ENCODE measurements around the gene MUC3A.
"Not testable (repeated sequence)": the region's sequence is repeated elsewhere in the genome, so short reads cannot be mapped to it uniquely, and the experiment has no call there.

Gene MUC3A

DNA sequence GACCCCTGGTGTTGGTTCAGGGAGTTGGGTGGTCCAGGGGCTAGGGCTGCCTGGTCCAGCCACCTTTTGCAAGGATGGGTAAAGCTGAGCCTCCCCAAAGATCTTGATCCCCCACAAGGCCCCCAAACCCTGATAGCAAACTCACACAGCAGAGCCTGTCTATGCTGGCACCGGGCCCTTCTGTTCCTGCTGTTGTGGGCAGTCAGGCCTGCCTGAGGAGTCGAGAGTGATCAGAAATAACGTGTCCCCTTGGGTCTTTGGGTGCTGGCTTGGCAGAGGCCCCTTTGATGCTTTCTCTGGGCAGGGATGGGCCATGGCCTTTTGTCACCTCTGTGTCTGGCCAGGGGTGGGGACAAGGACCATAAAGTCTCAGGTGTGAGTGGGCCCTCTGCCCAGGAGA, 19.3 kb downstream of the MUC3A start:
- no peak for DNase-seq (ENCODE audit: extremely low read depth in 1 of 2, low read depth in 1 of 2)

DNA sequence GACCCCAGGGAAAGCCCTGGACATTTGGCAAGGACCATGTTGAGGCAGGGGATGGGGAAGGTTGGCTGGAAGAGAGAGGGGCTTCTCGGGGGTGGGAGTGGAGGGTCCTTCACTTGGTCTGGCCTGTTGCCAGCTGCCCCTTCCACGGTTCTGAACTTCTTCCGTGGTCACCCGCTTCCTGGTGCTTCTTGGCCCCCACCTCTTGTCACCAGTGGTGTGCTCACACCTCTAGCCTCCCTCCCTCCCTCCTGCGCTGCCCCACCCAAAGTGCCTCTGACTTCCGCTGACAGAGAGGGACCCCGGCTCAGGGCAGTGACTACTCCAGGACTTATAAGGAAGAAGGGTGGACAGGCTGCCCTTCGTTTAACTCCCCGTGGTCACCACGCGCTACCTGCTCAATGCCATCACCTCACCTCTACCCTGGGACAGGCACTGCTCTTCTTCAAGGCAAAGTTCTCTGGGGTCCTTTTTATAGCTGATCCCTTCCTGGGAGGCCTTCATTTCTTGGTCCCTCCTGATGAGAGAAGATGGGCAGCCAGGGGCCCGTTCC, 19.8 kb downstream of the MUC3A start, which contains the start of gene MUC12:
Gene MUC12, plus strand, starts transcription at position 500 of the 550 bp plus-strand sequence. CDS start 58 bp downstream, outside the sequence.
- no peak for DNase-seq (ENCODE audit: extremely low read depth in 1 of 2, low read depth in 1 of 2)

DNA sequence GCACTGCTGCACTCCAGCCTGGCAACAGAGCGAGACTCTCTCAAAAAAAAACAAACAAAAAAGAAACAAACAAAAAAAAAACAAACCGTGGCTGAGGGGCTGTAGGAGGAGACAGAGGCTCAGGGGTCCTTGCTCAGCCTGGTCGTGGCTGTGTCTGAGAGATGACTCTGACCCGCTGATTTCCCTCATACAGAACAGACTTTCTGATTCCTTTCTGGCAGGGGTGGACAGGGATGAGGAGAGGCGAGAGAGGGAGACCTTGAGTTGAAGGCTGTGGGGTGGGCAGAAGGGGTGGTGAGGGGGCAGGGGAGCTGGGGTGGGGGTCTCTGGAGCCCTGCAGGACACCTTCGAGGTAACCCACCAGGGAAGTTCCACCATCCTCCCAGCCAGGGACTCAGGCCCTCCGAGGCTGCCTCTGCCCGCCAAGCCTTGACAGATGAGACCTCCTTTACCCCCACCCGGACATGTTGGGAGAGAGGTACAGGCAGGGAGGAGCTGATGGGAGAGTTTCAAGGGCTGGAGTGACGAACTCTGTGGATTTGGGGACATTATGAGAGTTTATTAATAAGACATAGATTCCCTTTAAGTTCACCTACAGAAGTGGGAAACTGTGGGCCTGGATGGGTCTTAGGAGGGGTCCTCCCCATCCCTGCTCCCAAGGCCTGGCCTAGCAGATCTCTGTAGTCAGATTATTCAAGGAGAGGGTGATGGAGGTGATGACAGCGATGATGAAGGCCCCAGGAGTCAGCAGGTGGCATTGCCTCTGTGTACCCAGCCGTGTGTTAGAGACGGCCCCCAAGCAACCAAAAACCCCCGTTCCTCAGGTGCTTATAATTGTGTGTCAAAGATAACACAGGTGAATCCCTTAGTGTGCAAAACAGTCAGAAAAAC, 22.0 kb downstream of the MUC3A start:
- no peak for DNase-seq (ENCODE audit: extremely low read depth in 1 of 2, low read depth in 1 of 2)

DNA sequence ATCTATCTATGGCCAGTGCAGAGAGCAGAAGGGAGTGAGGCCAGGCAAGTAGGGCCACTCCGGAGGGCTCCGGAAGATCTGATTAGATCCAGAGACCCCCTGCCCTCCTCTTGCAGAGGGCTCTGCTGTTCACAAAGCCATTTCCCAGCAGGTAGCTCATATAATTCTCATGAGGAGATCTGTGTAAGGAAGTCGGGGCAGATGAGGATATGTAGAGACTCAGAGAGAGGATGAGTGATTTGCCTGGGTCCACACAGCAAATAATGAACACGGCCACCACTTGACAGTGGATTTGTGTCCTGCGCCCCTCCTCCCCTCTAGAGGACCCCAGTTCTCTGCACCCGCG, 22.6 kb downstream of the MUC3A start:
- DNase-seq (ENCODE audit: extremely low read depth in 1 of 2, low read depth in 1 of 2), result no peak

DNA sequence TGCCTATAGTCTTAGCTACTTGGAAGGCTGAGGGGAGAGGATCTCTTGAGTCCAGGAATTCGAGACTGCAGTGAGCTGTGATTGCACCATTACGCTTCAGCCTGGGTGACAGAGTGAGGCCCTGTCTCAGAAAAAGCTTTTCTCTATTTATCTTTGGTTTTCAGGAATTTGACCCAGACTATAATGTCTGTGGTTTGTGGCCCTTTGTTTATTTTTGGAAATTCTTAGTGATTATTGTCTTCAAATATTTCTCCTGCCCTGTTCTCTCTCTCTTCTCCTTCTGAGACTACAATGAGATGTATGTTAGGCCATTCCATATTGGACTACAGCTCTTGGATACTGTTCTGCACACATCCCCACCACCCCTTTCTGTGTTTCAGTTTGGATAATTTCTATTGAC, 24.7 kb downstream of the MUC3A start:
- DNase-seq (ENCODE audit: extremely low read depth in 1 of 2, low read depth in 1 of 2), result no peak

- no peak for DNase-seq (ENCODE audit: extremely low read depth in 1 of 2, low read depth in 1 of 2)
Observed at GRCh38 chr7:100975371-100975821, 26.1 kb downstream of the MUC3A start.

GRCh38 chr7:100978300-100978699, 29.0 kb downstream of the MUC3A start:
- DNase-seq (ENCODE audit: extremely low read depth in 1 of 2, low read depth in 1 of 2), result no peak

- no peak for DNase-seq (ENCODE audit: extremely low read depth in 1 of 2, low read depth in 1 of 2)
Observed at GRCh38 chr7:100983451-100984187, 34.3 kb downstream of the MUC3A start.

GRCh38 chr7:100984241-100984918, 35.0 kb downstream of the MUC3A start:
- not testable (repeated sequence) for DNase-seq (ENCODE audit: extremely low read depth in 1 of 2, low read depth in 1 of 2)

DNA sequence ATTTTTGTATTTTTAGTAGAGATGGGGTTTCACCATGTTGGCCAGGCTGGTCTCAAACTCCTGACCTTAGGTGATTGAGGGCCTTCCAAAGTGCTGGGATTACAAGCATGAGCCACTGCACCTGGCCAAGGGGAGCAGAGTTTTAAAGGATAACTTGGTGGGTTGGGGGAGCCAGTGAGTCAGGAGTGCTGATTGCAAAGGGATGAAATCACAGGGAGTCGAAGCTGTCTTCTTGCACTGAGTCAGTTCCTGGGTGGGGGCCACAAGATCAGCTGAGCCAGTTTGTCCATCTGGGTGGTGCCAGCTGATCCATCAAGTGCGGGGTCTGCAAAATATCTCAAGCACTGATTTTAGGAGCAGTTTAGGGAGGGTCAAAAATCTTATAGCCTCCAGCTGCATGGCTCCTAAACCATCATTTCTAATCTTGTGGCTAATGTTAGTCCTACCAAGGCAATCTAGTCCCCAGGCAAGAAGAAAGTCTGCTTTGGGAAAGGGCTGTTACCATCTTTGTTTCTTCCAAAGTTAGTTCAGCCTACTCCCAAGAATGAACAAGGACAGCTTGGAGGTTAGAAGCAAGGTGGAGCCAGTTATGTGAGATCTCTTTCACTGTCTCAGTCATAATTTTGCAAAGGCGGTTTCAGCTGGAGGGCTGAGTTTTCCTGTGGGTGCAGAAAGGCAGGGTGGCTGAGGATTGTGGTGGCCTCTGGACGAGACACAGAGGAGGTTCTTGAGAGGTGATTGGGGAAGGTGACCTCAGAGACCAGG, 35.9 kb downstream of the MUC3A start:
- not testable (repeated sequence) for DNase-seq (ENCODE audit: extremely low read depth in 1 of 2, low read depth in 1 of 2)

- no peak for DNase-seq (ENCODE audit: extremely low read depth in 1 of 2, low read depth in 1 of 2)
Observed at GRCh38 chr7:100991631-100992030, 42.3 kb downstream of the MUC3A start.

GRCh38 chr7:100992280-100992679, 42.9 kb downstream of the MUC3A start:
- DNase-seq (ENCODE audit: extremely low read depth in 1 of 2, low read depth in 1 of 2), result not testable (repeated sequence)

DNA sequence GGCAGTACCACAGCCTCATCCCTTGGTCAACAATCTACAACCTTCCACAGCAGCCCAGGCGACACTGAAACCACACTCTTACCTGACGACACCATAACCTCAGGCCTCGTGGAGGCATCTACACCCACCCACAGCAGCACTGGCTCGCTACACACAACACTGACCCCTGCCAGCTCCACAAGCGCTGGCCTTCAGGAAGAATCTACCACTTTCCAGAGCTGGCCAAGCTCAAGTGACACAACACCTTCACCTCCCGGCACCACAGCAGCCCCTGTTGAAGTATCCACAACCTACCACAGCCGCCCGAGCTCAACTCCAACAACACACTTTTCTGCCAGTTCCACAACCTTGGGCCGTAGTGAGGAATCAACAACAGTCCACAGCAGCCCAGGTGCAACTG, 45.3 kb downstream of the MUC3A start:
- not testable (repeated sequence) for DNase-seq (ENCODE audit: extremely low read depth in 1 of 2, low read depth in 1 of 2)

- not testable (repeated sequence) for DNase-seq (ENCODE audit: extremely low read depth in 1 of 2, low read depth in 1 of 2)
Observed at GRCh38 chr7:100998530-100998929, 49.2 kb downstream of the MUC3A start.

DNA sequence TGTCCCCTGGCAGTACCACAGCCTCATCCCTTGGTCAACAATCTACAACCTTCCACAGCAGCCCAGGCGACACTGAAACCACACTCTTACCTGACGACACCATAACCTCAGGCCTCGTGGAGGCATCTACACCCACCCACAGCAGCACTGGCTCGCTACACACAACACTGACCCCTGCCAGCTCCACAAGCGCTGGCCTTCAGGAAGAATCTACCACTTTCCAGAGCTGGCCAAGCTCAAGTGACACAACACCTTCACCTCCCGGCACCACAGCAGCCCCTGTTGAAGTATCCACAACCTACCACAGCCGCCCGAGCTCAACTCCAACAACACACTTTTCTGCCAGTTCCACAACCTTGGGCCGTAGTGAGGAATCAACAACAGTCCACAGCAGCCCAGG, 50.0 kb downstream of the MUC3A start:
- not testable (repeated sequence) for DNase-seq (ENCODE audit: extremely low read depth in 1 of 2, low read depth in 1 of 2)

- DNase-seq (ENCODE audit: extremely low read depth in 1 of 2, low read depth in 1 of 2), result not testable (repeated sequence)
Observed at GRCh38 chr7:101000025-101000424, 50.7 kb downstream of the MUC3A start.

- not testable (repeated sequence) for DNase-seq (ENCODE audit: extremely low read depth in 1 of 2, low read depth in 1 of 2)
Observed at GRCh38 chr7:101002333-101002732, 53.0 kb downstream of the MUC3A start.

GRCh38 chr7:101007361-101007760, 58.0 kb downstream of the MUC3A start:
- DNase-seq (ENCODE audit: extremely low read depth in 1 of 2, low read depth in 1 of 2), result not testable (repeated sequence)

- no peak for DNase-seq (ENCODE audit: extremely low read depth in 1 of 2, low read depth in 1 of 2)
Observed at GRCh38 chr7:101009629-101010028, 60.3 kb downstream of the MUC3A start.

GRCh38 chr7:101012931-101013330, 63.6 kb downstream of the MUC3A start:
- DNase-seq (ENCODE audit: extremely low read depth in 1 of 2, low read depth in 1 of 2), result no peak
